Skeletal muscle cell (primary cell): Measurements from ENCODE around the gene TKT.

ENCODE experiments used
- DNase-seq: peaks from one replicate; pipeline ENCODE4 v3.0.0-alpha.2; 2010; ENCODE audit warnings: low read depth
- H3K4me3 ChIP-seq: 2 replicates; pipeline ENCODE4 v1.5.1; 2011; ENCODE audit warnings: low read depth, mild to moderate bottlenecking, control low read depth, low read length, moderate library complexity

Gene TKT

DNA sequence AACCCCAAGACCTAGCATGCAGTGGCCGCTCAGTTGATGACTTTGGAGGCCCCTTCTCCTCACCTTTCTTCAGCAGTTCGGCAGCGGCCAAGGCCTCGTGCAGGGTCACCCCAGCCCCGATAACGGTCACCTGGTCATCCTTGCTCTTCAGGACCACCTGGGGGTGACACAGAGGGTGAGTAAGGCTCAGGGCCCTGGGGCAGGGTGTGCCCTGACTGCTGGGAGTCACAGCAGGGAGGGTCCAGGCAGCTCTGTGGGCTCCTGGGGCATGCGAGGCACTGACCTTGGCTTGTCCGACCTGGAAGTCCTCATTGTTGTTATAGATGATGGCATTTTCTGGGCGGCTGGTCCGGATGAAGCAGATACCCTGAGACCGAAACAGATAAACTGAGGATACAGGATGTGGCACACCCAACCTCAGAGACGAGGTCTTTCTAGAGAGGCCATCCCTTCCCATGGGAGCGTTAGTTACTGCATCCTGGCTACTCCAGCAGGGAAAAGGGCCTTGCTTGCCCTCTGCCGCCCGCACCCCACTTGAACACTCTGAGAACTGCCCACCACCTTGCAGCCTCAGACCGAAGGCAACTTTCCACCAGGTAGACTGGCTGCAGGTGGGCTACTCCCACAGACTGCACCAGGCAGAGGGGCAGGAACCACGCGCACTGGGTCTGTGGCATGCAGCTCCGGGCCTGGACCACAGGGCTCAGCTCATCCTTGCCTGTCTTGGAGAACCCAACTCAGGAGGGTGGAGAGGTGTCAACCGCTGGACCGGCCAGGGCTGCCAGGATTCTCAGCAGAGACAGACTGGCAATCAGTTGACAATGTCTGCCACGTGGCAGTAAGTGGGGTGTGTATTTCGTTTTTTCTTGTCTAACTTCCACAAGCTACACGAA, 27.6 kb downstream of the TKT start:
- H3K4me3 ChIP-seq: no peak overlapping the region
- DNase-seq: no peak

DNA sequence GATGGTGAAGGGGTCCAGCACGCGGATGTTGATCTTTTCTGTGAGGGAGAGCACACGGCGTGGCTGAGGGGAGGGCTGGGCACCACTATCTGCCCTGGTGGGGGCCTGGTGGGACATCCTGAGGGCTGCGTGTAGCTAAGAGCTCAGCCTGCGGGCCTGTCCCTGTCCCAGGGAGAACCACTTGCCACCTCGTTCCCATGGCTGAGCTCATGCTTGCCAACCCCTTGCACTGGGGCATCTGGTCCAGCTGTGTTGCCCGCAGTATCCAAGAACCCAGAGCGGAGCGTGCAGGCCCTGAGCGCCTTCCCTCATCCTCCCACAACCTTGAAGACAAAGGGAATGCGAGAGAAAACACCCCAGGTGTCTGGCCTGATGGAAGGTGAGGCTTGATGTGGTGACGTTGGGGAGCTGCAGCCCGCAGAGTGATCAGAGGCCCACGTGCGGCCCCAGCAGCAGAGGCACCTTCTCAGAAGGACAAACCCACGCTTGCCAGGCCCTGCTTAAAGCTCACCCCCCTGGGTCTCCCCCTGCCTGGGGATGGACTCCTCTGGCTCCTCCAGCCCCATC, 28.9 kb downstream of the TKT start:
- DNase-seq: no peak
- no peak overlapping the region for H3K4me3 ChIP-seq

DNA sequence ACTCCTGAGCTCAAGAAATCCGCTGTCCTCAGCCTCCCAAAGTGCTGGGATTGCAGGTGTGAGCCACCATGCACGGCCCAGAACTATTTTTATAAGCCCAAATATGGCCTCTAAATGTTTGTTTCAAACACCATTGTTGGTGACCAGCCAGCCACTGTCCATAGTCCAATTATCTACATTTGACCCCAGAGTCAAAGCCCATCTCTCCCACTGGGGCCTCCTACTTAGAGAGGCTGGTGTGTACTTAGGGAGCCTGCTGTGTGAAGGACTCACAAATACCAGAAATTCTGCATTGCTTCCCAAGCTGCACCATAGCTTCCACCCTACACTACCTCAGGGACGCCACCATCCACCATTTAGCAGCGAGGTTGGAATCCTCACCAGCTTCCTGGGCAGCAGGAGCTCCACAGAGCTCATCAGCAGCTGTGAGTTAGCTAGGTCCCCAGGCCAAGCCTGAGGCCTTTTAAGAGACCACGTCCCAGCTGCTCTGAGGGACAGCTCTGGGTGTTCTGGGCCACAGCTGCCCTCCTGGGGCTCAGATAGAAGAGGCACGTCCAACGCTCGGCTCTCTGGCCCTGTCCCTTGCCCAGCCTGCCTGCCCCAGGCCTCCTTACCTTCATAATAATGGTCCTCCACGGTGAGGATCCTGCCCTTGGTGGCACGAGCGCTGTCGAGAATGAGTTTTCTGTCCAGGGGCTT, 29.5 kb downstream of the TKT start:
- no peak for DNase-seq
- no peak overlapping the region for H3K4me3 ChIP-seq

DNA sequence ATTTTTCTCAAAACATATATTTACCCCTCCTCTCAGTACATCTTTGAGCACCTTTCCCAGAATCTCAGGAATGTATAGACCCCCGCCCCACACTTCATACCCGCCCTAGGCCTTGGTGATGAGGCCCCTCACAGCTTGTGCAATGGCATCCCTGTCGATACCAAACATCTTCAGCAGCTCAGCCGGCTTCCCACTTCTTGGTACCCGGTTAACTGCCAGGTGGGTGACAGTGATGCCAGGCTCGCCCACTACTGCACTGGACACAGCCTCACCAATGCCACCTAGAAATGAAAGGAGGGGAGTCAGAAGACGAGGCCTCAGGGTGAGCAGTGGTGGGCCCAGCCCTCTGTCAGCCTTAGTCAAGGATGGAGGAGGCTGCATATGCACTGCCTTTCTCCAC, 30.2 kb downstream of the TKT start:
- DNase-seq: no peak
- H3K4me3 ChIP-seq: no peak overlapping the region

DNA sequence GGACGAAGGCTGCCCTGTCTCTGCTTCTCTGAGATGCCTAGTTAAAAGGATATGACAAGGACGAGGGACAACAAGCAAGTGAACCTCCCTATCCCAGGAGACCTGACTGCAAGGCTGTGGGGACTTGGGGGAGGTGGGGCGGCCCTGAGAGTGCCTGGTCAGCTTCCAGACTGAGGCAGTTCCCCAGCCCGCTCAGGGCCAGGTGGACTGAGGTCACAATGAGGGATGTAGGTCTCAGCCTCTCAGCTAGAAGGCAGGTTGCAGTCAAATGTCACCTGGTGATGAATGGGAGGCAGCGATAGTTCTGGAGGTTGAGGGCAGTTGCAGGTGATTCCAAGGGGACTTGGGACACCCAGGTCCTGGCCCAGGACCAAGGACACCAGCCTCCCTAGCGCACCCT, 30.6 kb downstream of the TKT start:
- H3K4me3 ChIP-seq: no peak overlapping the region
- DNase-seq: no peak

DNA sequence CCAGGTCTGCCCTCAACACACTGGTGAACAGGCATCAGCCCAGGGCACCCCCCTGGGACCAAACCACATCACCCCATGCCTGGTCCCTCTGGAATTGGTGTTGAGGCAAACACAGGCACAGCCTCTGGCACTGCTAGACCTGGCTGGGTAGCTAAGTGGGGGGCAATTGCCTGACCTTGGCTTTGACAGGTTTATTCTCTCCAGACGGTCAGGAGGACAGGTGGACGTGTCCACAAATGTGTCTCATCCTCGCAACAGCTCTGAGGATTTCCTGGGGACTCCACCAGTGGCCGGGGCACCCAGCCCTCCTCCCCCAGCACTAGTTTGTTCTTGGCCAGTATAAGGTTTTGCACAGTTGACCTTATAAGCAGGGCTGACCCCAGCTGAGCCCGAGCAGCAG, 31.3 kb downstream of the TKT start:
- no peak for DNase-seq

DNA sequence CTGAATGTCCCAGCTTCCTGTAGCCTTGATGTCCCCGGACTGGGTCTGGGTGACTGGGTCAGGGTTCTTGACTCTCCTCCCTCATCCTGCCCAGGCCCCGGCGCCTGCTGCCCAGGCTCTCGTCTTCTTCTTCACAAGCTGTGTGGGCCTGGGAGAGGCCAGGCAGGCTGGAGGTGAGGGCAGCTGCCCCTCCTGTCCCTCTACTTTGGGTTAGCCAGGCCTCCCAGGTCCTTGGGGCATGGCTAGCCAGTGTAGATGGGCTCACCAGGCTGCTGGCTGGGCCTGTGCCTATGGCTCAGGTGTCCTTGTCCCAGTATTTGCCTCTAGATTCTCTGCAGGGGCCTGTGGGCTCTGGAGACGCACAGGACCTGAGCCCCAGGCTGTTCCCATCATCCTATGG, 31.8 kb downstream of the TKT start:
- no peak for DNase-seq
- H3K4me3 ChIP-seq: no peak overlapping the region

More for the DNA sequence above, 31.3 kb downstream of the TKT start:
- no peak overlapping the region for H3K4me3 ChIP-seq

DNA sequence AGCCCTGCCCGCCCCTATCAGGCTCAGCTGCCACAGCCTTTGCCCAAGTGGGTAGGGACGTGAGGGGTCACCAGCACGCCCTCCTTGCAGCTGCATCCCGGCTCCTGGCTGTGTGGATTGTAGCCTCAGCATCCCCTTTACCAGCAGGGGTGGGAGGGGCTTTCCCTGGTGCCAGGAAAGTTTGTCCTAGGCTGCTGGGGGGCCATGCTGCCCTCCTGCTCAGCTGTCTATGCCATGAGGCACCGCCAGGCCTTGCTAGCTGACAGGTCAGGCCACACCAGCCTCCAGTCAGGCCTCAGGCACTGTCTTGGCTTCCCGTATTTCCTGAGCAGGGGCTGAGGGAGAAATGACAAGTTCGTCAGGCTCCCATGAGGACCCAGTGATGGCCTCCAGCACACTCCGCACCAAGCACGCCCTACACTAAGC, 32.3 kb downstream of the TKT start:
- H3K4me3 ChIP-seq: no peak overlapping the region

DNA sequence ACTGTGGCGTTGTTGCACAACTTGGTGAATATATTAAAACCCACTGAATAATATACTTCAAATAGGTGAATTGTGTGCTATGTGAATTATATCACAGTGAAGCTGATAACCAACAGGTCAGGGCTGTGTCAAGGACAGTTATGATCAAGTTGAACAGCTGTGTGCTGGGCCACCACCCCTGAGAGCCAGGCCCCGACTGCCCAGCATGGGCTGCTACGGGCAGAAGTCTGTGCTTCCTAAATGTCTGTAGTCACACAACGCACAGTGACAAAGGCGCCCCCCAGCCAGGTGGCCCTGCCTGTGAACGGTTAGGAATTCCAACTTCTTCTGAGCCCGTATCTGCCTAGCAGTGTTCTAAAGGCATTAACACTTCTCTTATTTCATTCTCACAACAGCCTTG, 32.8 kb downstream of the TKT start:
- no peak for DNase-seq

More for the DNA sequence above, 32.3 kb downstream of the TKT start:
- DNase-seq: no peak

DNA sequence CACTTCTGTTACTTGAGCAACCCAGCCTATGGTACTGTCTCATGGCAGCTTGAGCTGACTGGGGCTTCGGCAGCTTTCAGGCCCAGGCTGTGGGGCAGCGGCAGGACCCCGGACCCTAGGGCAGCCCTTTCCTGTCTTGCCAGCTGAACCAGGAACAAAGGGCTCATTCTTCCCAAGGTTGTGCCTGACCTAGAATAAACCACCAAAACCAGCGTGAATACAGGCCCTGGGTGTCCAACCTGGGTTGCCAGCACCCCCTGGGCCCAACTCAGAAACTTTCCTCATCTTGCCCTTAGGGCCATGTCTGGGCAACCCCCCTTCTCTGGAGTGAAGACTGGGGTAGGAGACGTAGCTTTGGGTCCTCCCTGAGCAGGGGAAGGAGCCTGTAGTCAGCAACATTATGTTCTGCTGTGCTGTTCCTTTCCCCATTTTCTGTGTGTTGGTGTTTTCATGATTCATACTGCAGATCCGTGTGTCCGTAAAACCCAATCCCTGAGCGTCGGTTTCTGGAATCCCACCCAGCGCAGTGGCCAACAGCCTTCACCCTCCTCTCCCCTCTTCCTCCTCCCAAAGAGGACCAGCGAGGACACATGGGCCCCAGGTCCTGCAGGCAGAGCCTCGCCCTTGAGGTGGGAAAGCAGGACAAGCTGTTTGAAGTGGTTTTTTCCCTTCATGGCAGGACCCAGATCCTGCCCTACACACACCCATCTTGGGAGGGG, 33.5 kb downstream of the TKT start:
- H3K4me3 ChIP-seq: no peak overlapping the region
- no peak for DNase-seq

More for the DNA sequence above, 32.8 kb downstream of the TKT start:
- no peak overlapping the region for H3K4me3 ChIP-seq

DNA sequence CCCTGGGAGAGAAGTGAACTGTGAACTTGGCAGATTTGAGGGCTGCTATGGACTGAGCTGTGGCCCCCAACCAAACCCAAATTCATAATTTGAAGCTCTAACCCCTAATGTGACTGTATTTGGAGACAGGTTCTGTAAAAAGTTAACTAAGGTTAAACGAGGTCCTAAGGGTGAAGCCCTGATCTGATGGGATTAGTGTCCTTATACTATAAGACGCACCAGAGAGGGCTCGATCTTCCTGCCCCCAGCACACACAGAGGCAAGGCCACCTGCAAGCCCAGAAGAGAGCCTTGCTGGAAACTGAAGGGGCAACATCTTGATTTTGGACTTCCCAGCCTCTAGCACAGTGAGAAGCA, 34.0 kb downstream of the TKT start:
- no peak overlapping the region for H3K4me3 ChIP-seq
- no peak for DNase-seq

DNA sequence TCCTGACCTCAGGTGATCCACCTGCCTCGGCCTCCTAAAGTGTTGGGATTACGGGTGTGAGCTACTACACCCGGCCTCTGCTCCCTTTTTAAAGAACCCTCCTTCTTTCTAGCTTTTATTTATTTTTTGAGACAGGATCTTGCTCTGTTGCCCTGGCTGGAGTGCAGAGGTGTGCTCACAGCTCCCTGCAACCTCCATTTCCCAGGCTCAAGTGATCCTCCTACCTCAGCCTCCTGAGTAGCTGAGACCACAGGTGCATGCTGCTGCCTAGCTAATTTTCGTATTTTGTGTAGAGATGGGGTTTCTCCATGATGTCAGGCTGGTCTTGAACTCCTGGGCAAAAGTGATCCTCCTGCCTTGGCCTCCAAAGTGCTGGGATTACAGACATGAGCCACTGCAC, 34.5 kb downstream of the TKT start:
- no peak for DNase-seq
- H3K4me3 ChIP-seq: no peak overlapping the region

DNA sequence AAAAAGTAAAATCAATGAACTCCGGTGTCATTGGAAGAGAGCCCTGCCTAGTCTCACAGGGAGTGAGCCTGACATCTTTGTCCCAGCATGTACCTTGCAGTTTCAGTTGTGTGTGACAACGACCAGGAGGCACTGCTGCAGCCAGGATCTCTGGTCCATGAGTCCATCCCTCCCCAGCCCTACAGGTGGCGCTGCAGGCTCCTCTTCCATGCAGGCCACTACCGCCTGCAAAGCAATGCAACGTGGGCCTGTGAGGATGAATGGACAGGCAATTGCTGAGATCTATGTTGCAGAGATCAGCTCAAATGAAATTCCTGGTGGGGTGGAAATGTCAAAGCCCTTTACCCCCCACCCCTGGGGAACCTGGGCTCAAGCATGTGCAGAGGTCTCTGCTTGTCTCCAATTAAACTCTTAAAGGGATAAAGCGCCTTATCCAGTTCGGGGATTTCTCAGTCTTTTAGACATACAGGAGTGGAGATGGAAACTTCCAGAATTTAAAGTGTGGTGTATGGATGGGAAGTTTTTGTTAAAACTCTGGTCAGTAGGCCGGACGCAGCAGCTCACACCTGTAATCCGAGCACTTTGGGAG, 35.8 kb downstream of the TKT start:
- H3K4me3 ChIP-seq: no peak overlapping the region
- no peak for DNase-seq

DNA sequence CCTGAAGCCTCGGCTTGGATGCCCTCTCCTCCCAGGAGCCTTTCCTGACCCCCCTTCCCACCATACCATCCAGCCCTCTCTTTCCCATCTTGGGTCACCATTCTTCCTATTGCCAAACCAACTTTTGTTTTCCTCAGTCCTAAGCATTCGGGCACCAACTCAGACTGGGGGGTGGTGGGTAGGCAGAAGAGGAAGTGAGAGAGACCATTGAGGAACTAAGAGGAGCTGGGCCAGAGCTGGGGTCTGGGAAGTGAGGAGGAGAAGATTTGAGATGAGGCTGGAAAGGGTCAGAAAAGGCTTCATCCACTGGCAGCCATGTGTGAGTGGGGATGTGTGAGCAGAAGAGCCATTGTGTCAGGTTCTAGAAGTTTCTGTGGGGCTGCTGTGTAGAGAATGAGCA, 37.7 kb downstream of the TKT start:
- H3K4me3 ChIP-seq: no peak overlapping the region
- no peak for DNase-seq

DNA sequence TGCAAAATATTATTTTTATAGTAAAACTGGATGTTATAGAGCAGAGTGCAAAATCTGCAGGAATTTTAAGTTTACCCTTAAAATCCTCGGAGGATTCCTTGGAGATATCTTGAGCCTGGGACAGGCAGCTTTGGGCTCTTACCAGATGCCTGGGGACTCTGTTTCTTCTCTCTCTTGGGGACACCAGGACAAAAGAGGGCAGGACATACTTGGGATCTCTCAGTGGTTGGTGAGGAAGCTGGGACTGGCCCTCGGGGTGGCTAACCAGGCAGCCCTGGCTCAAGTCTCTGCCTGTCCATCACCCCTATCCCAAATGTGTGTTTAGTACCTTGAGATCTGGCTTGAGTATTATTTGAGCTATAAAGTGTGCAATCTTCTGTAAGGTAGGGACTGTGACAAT, 38.6 kb downstream of the TKT start:
- H3K4me3 ChIP-seq: no peak overlapping the region
- DNase-seq: no peak

DNA sequence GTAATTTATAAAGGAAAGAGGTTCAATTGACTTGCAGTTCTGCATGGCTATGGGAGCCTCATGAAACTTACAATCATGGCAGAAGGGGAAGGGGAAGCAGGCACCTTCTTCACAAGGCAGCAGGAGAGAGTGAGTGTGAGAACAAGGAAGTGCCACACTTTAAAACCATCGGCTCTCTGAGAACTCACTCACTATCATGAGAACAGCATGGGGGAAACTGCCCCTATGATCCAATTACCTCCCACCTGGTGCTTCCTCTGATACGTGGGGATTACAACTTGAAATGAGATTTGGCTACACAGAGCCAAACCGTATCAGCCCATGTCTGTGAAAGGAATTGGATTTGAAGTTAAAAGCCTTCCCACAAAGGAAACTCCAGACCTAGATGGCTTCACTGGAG, 39.1 kb downstream of the TKT start:
- H3K4me3 ChIP-seq: no peak overlapping the region
- no peak for DNase-seq

DNA sequence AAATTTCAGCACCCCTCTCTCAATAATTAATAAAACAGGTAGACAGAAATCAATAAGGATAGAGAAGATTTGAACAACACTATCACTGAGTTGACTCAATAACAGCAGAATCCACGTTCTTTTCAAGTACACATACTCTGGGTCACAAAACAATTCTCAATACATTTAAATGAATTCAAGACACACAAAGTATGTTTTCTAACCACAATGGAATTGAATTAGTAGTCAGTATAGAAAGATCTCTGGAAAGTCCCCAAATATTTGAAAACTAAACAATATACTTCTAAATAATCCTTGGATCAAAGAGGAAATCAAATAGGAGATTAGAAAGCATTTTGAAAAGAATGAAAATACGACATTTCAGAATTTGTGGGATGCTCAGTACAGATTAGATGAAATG, 40.0 kb downstream of the TKT start:
- no peak for DNase-seq
- H3K4me3 ChIP-seq: no peak overlapping the region

DNA sequence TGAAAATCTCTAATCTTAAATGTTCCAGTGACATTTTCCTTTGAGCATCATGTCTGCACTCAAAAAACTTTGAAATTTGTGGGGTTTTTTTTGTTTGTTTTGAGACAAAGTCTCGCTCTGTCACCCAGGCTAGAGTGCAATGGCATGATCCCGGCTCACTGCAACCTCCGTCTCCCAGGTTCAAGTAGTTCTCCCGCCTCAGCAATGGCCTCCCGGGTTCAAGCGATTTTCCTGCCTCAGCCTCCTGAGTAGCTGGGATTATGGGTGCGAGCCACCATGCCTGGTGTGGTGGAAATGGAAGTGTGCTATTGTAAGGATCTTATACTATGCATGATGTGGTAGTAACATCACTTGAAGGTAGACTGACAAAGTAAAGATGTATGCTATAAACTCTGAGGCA, 42.5 kb downstream of the TKT start:
- no peak for DNase-seq
- no peak overlapping the region for H3K4me3 ChIP-seq
